HG03432 (cell line): ENCODE measurements around the gene KCNG2.
"Not testable (repeated sequence)": the region's sequence is repeated elsewhere in the genome, so short reads cannot be mapped to it uniquely, and the experiment has no call there.

Source experiments
- ATAC-seq: cut with Tn5 transposase; IDR thresholded peaks from one replicate; pipeline ENCODE4 v1.9.1; 2021; ENCODE audit warnings: mild to moderate bottlenecking, moderate library complexity; ENCODE audit not compliant: unreplicated experiment

The KCNG2 gene

DNA sequence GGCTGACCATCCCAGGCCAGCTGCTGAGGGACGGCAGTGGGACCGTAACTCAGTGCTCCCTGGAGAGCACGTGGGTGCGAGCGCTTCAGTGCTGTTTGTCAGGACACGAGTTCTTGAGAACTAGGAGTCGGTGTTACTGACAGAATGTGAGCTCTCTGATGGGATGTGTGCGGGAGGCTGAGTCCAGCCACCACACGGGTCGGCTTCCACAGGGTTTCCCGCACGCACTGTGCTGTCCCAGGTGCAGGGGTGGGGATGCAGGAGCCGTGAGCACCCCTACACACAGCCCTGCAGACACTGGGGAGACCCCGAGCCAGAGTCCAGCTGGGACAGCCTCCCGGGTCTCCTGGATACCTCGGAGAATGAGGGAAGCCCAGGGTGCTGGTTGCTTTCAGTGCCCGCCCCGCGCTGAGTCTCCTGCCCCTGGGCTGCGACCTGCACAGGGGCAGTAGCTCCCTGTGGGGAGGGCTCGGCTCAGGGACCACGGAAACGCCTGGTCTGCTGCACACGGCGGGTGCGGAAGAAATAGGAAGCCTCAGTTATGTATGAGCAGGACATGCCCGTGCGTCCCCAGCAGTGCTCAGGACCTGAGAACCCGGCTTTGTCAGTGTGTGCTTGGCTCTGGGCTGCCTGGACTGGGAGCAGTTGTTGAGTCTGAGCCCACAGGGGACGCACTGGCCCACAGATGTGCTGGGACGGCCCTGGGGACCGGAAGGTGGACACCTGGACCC is 71.2 kb downstream of the KCNG2 start:
- no peak for ATAC-seq

GRCh38 chr18:79869591-79870300 is 72.0 kb downstream of the KCNG2 start:
- ATAC-seq: no peak

- ATAC-seq: no peak
Measured at GRCh38 chr18:79870301-79871025, 72.7 kb downstream of the KCNG2 start.

GRCh38 chr18:79871026-79871390 is 73.3 kb downstream of the KCNG2 start:
- no peak for ATAC-seq

DNA sequence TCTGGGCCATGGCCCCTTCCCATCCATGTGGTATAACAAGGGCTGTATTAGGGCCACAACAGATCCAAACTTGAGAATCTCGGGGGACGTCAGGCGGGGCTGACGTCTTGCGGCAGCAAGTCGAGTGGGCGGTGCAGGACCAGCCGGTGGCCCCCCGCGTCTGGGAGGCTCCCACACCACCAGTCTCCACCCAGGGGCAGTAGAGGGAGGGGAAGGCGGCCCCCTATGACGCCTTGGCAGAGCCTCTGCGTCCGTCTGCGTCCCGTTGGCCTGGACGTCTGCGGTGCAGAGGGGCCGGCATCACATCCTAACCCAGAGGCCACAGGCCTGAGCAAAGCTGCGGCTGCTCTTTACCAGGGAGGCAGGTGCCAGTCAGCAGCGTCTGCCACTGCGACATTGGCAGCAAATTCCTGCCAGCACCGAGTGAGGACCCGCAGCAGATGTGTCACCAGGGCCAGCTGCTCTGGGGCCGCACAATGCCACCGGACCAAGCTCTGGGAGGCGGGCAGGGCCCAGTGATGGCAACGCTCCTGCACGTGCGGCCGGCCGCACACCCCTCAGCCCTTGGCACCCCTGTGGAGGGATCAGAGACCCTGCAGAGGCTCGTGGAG is 73.8 kb downstream of the KCNG2 start:
- ATAC-seq: no peak

DNA sequence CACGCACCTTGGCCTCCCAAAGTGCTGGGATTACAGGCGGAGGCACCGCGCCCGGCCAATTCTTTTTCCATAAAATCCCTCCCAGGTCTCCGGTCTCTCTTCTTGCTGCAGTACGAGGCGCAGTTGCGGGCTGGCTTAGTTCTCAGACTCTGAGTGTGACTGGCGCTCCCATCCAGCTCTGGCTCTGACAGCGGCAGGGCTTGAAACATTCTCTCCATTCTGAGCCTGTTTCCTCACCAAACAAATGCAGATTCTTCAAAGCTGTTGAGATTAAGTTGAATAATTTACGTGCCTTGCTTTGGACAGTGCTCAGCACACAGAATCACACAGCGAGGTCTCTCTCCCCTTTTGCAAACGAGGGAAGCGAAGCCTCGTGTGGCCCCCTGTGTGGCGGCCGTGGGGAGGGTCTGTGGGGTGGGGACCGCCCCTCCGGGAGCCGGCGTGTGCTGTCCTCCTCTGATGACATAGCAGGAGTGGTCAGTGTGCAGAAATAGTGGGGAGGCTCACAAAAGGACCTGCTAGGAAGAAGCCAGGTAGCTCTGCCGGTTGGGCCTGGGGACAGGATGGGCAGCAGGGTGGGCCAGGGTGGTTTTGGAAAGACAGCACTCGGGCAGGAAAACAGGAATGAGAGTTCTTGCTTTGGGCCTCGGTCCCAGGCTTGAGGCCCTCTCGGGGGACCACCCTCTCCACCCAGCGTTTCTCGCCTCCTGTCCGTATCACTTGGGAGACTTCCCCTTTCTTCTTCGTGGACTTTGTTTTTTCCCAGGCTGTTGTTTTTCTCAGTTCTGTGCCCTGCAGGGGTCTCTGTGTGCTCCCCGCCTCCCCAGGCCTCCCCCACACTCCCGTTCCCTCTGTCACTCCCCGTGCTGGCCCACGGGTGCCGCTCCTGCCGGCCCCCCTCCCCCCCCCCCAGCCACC is 75.0 kb downstream of the KCNG2 start:
- ATAC-seq: no peak

DNA sequence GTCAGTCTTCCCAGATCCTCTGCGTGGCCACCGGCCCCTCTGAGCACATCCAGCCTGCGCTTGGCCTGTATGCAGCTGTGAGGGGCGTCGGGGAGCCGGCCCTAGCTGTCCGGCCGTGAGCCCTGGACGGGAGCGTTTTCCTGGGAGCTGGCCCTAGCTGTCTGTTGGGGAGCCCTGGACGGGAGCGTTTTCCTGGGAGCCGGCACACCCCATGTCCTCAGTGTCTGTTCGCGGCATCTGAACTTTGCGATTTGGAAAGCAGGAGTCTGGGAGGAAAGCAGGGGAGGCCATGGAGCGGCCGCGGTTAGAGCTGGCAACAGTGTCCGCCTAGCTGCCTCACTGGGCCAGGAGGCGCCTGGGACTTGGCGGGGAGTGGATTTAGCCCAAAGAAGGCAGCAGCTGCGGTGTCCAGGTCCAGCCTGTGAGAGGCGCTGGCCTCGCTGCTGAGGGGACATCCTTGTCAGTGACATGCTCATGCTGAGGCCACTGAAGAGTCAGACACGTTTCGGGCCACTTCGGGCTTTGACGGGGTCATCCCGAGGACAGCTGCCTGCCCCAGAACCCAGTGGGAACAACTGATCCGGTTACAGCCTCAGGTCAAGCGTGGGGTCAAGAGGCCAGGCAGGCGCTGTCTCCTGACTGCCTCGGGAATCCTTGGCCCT is 75.8 kb downstream of the KCNG2 start:
- ATAC-seq: no peak

DNA sequence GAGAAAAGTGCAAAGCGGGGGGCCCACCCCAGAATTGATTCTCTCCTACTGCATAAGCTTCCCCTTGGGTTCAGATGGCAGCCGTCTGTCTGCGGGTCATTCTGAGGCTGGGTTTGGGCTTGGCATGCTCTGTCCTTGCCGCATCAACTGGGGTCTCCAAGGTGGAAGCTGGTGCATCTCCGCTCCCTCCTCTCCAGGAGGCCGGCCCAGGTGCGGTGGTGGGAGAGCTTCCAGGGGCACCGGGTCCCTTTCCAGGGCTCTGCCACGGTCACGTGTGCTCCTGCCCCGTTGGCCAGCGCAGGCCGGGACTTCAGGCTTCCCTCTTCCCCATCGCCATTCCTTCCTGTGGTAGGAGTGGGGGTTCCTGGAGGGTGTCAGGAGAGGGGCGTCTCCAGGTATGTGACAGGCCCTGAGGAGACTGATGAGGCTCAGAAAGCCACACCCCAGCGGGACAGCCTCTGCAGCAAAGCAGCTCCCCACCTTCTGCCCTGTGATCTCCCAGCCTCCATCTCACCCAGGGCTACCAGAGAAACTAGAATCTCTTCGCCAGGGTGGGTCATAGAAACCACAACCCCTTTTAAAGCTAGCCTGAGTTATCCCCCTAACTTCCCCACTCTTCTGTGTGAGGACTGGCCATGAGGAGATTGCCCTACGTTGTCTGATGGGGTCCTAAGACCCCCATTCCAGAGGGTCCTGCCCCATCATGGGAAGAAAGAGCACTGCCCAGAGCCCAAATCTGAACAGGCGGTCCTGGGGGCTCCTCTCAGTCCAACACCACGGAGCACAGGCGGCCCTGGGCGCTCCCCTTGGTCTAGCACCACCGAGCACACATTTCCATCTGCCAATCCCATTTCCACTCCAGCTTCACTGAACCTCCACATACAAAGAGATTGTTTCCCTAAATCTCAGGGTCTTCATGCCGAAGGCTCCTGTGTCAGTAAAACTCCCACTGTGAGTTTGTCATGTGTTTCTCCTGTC is 77.1 kb downstream of the KCNG2 start:
- ATAC-seq: no peak

DNA sequence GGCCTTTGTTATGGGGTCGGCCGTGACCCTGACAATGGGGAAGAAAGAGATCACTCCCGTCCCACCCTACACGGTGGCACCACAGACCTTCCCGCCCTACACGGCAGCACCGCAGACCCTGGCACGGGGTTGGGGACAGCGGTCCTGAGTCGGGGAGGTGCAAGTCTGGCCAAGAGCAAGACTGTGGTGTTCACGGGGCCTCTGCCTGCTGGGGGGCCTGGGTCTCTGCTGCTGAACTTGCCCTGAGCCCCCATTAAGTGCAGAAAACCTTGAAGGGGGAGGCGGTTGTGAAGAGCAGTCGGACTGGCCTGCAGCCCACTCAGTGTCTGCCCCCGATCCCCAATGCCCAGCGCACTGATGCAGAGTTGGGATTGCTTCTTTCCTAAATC is 77.8 kb downstream of the KCNG2 start:
- no peak for ATAC-seq

- no peak for ATAC-seq
Measured at GRCh38 chr18:79875931-79876461, 78.3 kb downstream of the KCNG2 start.

GRCh38 chr18:79876497-79876896 is 78.8 kb downstream of the KCNG2 start:
- ATAC-seq: no peak

- no peak for ATAC-seq
Measured at GRCh38 chr18:79877163-79878091, 79.7 kb downstream of the KCNG2 start.

DNA sequence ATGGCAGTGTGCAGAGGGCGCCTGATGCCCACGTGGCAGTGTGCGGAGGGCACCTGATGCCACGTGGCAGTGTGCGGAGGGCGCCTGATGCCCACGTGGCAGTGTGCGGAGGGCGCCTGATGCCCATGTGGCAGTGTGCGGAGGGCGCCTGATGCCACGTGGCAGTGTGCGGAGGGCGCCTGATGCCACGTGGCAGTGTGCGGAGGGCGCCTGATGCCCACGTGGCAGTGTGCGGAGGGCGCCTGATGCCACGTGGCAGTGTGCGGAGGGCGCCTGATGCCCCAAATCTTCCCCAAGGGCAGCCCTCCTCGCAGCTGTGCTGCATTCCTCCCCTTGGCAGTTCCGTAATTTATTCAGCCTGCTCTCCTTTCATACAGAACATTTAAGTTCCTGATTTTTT is 80.5 kb downstream of the KCNG2 start:
- ATAC-seq: not testable (repeated sequence)

DNA sequence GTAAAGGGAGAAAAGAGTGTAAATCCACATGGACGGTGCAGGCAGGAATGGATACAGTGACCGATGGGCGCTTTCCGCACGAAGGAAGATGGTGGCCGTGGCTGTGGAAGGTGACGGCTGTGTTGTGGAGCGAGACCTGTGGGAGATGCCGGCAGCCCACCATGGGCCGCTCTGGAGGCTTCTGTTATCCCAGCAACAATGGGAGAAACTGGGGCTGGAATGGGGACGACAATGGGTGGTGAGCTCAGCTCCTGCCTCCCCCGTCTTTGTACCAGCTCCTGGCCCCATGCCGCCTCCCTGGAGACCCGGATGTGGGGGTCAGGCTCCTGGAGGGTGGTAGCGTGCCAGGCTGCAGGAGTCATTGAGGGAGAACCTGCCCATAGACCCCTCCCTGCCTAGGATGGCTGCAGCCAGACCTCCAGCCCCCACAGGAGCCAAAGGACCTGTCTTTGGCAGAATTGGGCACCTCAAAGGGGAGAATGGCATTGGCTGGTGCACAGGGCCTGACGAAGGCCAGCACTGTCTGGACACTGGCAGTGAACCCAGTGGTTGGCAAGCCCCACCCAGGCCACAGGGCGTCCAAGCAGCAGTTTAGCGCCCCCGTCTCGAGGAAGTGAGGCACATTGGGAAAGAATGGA is 81.1 kb downstream of the KCNG2 start:
- no peak for ATAC-seq

DNA sequence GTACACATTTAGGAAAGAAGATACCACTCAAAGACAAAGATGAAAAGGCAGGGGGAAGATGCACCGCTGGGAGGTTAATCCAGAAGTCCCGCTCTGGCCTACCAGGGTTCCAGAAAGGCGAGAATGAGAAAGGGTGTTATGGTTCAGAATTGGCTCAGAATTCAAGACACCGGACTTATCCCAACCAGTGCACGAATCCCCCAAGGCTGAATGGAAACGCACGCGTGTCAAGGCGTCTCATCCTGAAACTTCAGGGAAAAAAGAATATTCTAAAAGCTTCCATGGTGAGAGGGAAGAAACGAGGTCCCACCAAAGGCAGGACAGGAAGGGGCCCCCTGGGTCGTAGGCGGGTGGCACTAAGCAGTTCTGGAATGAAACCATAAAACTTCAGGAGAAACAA is 81.8 kb downstream of the KCNG2 start:
- no peak for ATAC-seq

DNA sequence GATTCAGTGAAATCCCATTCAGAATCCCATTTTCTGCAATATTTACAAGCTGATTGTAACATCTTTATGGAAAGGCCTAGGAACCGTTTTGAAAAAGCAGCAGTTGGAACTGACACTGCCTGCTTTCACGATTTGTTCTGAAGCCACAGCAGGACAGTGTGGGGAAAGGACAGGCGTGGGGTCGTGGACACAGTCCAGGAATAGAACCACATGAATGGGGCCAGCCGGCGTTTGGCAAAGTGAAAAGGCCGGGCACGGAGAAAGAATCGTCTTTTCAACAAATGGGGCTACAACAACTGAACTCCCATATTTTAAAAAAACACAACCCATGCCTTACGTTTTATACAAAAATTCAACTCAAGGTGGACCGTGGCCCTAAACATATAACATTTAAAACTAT is 84.0 kb downstream of the KCNG2 start:
- ATAC-seq: no peak
